ENCODE results near the gene BRCC3.
"Not testable (repeated sequence)": the region's sequence is repeated elsewhere in the genome, so short reads cannot be mapped to it uniquely, and the experiment has no call there.

The BRCC3 gene

GRCh38 chrX:155144926-155145325 is 73.6 kb downstream of the BRCC3 start:
- Histone ChIP-seq H3K4me1 (ENCODE audit: insufficient read depth, low read length) (no peaks in the 10 kb centered on the region), H3K36me3 (ENCODE audit: insufficient read depth, low read length) (no peaks in the 10 kb centered on the region), H3K9ac (ENCODE audit: low read depth, low read length) (no peak overlapping the region), H3K9me3 (ENCODE audit: control insufficient read depth, insufficient read depth, low read length) (no peaks in the 10 kb centered on the region)

DNA sequence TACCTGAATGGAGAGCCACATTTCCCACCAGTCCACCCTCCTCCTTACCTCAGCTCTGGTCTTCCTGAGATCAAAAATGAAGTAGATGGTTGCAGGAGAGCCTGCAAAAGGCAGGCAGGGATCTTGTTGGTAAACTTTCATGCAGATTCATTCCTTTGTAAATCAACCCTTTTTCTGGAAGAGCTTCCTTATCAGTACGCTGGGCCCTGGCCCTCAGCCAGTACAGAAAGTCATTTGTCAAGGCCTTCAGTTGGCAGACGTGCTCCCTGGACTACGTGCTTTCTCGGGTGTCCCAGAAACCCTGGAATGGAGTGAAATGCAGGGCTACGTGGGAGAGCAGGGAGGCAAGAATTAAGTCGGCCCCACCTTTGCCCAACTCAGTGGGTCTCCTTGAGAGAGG is 76.3 kb downstream of the BRCC3 start:
- not testable (repeated sequence) for H3K36me3 ChIP-seq (ENCODE audit: insufficient read depth, low read length); H3K4me1 ChIP-seq (ENCODE audit: insufficient read depth, low read length); H3K9ac ChIP-seq (ENCODE audit: low read depth, low read length); H3K9me3 ChIP-seq (ENCODE audit: control insufficient read depth, insufficient read depth, low read length)

GRCh38 chrX:155148166-155148565 is 76.9 kb downstream of the BRCC3 start:
- H3K9me3 ChIP-seq (ENCODE audit: control insufficient read depth, insufficient read depth, low read length); H3K9ac ChIP-seq (ENCODE audit: low read depth, low read length); H3K4me1 ChIP-seq (ENCODE audit: insufficient read depth, low read length); H3K36me3 ChIP-seq (ENCODE audit: insufficient read depth, low read length): not testable (repeated sequence)

DNA sequence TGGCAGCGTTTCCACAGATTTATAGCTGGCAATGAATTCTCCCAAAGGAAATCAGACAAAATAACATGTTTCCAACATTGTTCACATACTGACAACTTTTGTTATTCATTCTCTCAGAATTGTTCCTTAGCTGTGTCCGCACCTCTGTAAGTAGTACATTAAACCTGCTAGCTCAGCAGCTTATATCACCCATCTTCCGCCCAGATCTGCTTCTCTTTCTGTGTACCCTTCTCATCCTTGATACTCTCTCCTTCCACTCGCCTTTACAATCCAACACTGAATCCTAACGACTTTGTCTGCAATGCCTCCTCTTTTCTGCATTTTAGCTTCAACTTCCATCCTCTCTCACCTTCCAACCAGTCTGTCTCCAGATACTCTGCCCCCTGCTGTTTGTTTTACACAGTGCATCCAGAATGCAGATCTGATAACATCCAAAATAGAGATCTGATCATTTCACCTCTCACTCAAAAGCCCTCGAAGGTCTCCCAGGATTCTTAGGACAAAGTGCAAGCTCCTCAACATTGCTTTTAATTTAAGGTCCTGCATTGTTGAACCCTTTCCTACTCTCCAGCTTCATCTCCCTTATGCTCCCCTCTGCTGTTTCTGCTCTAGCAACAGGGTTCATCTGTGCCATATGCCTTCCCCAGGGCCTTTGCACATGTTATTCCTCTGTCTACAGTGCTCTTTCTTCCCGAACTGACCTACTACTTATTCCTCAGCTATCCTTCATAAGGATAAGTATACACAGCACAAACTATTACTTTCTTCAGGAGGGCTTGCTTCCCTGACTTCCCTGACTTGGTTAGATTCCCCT is 77.6 kb downstream of the BRCC3 start:
- Histone ChIP-seq H3K36me3 (ENCODE audit: insufficient read depth, low read length) (no peaks in the 10 kb centered on the region), H3K9ac (ENCODE audit: low read depth, low read length) (no peak overlapping the region), H3K9me3 (ENCODE audit: control insufficient read depth, insufficient read depth, low read length) (no peaks in the 10 kb centered on the region), H3K4me1 (ENCODE audit: insufficient read depth, low read length) (no peaks in the 10 kb centered on the region)

DNA sequence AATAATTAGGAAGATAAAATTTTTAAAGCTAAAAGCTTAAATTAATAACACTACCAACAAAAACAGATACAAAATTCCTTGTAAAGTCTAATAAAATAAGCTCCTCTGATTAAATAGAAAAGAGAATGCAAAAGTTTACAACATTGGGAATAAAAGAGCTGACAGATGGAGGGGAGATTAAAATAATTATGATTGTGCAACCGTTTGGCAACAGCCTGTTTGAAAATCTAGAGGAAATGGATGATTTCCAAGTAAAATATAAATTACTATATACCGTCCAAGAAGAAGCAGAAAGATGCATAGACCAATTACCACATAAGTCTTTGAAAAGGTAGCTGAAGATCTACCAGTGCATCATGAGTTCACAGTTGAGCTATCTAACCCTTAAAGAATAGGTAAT is 98.6 kb downstream of the BRCC3 start:
- Histone ChIP-seq H3K36me3 (ENCODE audit: insufficient read depth, low read length) (no peaks in the 10 kb centered on the region), H3K9ac (ENCODE audit: low read depth, low read length) (no peak overlapping the region), H3K9me3 (ENCODE audit: control insufficient read depth, insufficient read depth, low read length) (no peaks in the 10 kb centered on the region), H3K4me1 (ENCODE audit: insufficient read depth, low read length) (no peaks in the 10 kb centered on the region)

Data from ES-I3 (cell line).